ENCODE measurements around the gene PRRT1B.

PRRT1B gene

DNA sequence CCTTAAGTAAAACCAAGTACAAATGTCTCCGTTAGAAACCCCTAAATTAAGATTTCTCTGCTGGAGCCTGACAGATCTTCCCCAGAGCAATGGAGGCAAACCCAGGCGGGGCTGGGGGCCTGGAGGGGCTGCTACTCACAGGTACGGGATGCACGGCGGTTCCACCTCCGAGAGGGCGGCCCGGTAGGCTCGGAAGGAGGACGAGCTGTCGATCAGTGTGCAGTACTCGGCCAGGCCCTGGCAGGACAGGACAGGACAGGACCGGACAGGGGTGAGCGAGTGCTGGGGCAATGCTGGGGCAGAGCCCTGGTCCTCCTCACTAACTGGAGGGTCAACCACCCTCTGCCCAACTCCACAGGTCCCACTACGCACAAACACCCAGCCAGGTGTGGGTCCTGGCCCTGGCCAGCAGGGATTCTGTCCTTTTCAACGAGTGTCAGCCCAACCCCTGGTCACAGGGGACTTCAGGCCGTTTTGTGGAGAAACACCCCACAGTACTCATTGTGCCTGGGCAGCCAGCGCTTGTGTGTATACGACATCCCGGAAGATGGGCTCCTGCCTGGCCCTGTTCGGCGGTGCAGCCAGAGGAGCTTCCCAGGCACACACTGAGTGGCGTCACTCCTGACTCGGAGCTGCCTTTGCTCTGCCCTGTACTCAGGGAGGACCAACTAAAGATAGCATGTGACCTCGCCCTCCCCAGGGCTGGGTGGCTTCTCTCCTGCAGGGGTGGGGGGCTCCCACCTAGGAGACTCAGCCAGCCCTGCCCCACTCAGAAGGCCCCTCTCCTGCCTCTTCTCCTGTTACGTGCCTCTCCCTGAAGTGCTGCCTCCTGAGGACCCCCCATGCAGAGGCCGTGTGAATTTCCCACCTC is 37.4 kb downstream of the PRRT1B start:
- DNase-seq (ENCODE audit: low read depth): no peak
- H3K4me3 ChIP-seq (ENCODE audit: low read depth, low read length): no peak overlapping the region
- TF ChIP-seq, protein P1, sequence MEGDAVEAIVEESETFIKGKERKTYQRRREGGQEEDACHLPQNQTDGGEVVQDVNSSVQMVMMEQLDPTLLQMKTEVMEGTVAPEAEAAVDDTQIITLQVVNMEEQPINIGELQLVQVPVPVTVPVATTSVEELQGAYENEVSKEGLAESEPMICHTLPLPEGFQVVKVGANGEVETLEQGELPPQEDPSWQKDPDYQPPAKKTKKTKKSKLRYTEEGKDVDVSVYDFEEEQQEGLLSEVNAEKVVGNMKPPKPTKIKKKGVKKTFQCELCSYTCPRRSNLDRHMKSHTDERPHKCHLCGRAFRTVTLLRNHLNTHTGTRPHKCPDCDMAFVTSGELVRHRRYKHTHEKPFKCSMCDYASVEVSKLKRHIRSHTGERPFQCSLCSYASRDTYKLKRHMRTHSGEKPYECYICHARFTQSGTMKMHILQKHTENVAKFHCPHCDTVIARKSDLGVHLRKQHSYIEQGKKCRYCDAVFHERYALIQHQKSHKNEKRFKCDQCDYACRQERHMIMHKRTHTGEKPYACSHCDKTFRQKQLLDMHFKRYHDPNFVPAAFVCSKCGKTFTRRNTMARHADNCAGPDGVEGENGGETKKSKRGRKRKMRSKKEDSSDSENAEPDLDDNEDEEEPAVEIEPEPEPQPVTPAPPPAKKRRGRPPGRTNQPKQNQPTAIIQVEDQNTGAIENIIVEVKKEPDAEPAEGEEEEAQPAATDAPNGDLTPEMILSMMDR (IDR thresholded peaks at IDR 0.05; ENCODE audit: control insufficient read depth, extremely low read depth, insufficient read depth): no peak

DNA sequence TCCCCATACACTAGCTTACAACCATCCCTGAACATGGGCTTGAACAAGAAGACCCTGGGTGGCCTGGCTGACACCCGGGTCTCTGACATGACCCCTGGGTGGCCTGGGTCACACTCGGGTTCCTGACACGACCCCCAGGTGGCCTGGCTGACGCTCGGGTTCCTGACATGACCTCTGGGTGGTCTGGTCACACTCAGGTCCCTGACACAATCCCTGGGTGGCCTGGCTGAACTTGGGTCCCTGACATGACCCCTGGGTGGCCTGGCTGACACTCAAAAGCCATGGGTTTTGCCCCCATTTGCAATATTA is 38.0 kb downstream of the PRRT1B start:
- TF ChIP-seq, protein P1 (IDR thresholded peaks at IDR 0.05; ENCODE audit: control insufficient read depth, extremely low read depth, insufficient read depth): no peak
- DNase-seq (ENCODE audit: low read depth): no peak
- no peak overlapping the region for H3K4me3 ChIP-seq (ENCODE audit: low read depth, low read length)

DNA sequence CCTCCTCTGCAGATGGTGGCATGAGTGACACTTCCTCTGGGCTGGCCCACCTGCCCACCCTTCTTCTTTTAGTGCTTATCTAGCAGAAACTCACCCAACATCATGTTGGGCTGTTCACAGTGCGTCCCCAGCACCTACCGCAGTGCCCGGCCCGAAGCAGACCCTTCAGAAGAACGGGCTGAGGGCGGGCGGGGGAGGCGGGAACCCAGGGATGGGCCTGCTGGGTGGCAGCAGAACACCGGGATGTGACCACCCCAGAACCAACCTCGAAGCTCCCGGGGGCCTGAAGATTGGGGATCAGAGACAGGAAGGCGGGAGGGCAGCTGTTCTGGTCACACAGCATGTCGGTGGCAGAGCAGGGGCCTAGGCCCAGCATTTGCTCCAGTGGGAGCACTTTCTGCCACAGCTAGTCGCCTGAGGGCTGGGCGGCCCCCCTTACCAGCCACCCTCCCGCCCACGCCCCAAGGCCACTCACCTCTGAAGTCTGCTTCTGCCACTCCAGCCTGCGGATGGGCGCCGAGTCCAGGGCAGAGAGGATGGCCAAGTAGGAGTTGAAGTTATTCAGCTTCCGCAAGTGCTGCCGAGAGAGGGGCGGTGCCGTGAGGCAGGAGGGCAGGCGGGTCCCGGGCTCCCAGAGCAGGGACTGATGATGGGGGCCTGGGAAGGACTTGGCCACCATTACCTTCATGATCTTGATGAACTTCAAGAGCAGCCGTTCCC is 38.7 kb downstream of the PRRT1B start:
- H3K4me3 ChIP-seq (ENCODE audit: low read depth, low read length): no peak overlapping the region
- TF ChIP-seq, protein P1 (IDR thresholded peaks at IDR 0.05; ENCODE audit: control insufficient read depth, extremely low read depth, insufficient read depth): no peak
- DNase-seq (ENCODE audit: low read depth): no peak

DNA sequence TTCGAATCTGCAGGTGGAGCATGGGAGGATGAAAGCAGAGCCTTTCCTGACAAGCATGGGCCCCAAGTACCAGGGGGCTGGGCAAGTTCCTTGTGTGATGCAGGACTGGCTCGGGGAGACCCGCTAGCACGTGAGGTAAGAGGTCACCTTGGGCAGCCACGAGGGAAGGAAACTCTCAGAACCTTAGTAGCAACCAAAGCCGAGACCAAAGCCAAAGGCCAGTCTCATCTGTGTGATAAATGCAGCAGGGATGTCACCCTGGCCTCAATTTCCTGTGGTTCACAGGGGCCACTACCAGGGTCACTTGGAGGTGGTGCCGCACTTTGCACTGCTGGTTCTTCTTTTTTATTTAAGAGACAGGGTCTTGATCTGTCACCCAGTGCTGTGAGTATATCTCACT is 39.5 kb downstream of the PRRT1B start:
- TF ChIP-seq, protein P1 (IDR thresholded peaks at IDR 0.05; ENCODE audit: control insufficient read depth, extremely low read depth, insufficient read depth): no peak
- H3K4me3 ChIP-seq (ENCODE audit: low read depth, low read length): no peak overlapping the region
- DNase-seq (ENCODE audit: low read depth): no peak

DNA sequence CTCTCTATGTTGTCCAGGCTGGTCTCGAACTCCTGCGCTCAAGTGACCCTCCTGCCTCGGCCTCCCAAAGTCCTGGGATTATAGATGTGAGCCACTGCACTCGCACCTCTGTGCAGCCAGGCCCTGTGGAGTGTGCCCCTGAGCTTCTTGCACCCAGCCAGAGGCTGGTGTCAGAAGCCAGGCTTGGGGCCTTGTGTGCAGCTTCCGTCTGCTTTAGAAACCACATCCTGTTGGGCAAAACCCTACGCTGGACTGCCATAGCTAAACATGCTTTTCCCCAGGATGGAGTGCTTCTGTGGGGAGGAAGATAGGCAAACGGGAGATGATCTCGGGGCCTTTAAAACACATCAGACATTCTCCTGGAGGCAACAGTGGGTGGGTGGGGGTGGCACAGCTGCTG is 40.1 kb downstream of the PRRT1B start:
- DNase-seq (ENCODE audit: low read depth): no peak
- H3K4me3 ChIP-seq (ENCODE audit: low read depth, low read length): no peak overlapping the region
- TF ChIP-seq, protein P1 (IDR thresholded peaks at IDR 0.05; ENCODE audit: control insufficient read depth, extremely low read depth, insufficient read depth): no peak

DNA sequence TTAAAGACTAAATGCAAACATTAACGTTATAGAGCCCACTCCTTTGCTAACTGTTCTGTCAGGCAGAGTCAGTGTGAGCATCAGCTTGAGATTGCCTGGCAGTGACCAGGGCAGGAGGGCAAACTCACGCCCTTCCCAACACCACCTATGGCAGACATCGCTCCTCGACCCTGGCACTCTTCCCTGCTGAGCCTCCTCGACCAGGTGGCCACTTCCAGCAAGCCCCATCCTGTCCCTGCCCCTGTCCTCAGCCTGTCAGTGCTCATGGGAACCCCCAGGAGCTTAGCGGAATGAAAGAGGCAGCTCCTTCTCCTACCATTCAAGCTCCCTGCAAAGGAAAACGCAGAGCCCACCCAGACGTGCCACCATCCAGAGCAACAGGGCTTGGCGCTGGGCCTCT is 42.0 kb downstream of the PRRT1B start:
- H3K4me3 ChIP-seq (ENCODE audit: low read depth, low read length): no peak overlapping the region
- no peak for DNase-seq (ENCODE audit: low read depth)
- TF ChIP-seq, protein P1 (IDR thresholded peaks at IDR 0.05; ENCODE audit: control insufficient read depth, extremely low read depth, insufficient read depth): no peak

Data from LNCaP clone FGC (cell line).